Measurements from ENCODE around the gene KIRREL3.

The KIRREL3 gene

GRCh38 chr11:126707498-126707897 lies 293.1 kb downstream of the KIRREL3 start:
- H3K4me1 ChIP-seq (ENCODE audit: insufficient read depth, insufficient read length), result peaks cover 4% of the 10 kb centered on the region
- TF ChIP-seq YY1 (IDR thresholded peaks at IDR 0.05; ENCODE audit: insufficient read depth, insufficient read length), result no peak
- H3K27me3 ChIP-seq (ENCODE audit: insufficient read depth, insufficient read length), result no peaks in the 10 kb centered on the region
- H3K36me3 ChIP-seq (ENCODE audit: insufficient read depth, insufficient read length, low read length), result no peaks in the 10 kb centered on the region
- H3K9me3 ChIP-seq (ENCODE audit: insufficient read depth, low read length), result no peaks in the 10 kb centered on the region
- H3K9ac ChIP-seq (ENCODE audit: insufficient read length, low read depth), result no peak overlapping the region
- peak; percentile 50 for DNase-seq (ENCODE audit: low read depth, low spot score)
- no peak overlapping the region for H3K4me3 ChIP-seq (ENCODE audit: insufficient read length, low read depth)

DNA sequence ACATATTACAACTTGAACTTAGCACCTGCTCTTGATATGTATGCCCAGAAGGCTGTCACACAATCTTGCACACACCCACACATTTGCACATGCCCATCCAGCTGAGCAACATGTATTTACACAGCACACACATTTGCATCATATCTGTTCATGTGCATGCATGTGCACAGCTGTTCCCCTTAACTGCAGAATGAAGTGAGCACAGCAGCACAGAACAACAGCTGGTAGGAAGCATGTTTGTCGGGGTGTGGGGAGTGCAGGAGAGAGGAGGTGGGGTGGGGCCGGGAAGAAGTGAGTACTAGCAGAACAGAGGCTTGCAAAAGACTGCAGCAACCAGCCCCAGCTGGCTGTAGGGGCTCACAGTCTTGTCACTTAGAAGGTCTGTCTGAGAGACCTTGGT lies 296.5 kb downstream of the KIRREL3 start:
- no peaks in the 10 kb centered on the region for H3K9me3 ChIP-seq (ENCODE audit: insufficient read depth, low read length)
- no peaks in the 10 kb centered on the region for H3K36me3 ChIP-seq (ENCODE audit: insufficient read depth, insufficient read length, low read length)
- no peak overlapping the region for H3K4me3 ChIP-seq (ENCODE audit: insufficient read length, low read depth)
- H3K4me1 ChIP-seq (ENCODE audit: insufficient read depth, insufficient read length), result peaks cover 4% of the 10 kb centered on the region
- H3K27me3 ChIP-seq (ENCODE audit: insufficient read depth, insufficient read length), result no peaks in the 10 kb centered on the region
- TF ChIP-seq SUZ12 (IDR thresholded peaks at IDR 0.05; ENCODE audit: extremely low read depth, insufficient read depth, insufficient read length) (no peak), YY1 (IDR thresholded peaks at IDR 0.05; ENCODE audit: insufficient read depth, insufficient read length) (no peak), ZNF274 (IDR thresholded peaks at IDR 0.05; ENCODE audit: low read depth, low read length) (no peak)
- no peak overlapping the region for H3K9ac ChIP-seq (ENCODE audit: insufficient read length, low read depth)
- DNase-seq (ENCODE audit: low read depth, low spot score), result no peak

- TF ChIP-seq ZNF274 (IDR thresholded peaks at IDR 0.05; ENCODE audit: low read depth, low read length), result no peak
- TF ChIP-seq SUZ12 (IDR thresholded peaks at IDR 0.05; ENCODE audit: extremely low read depth, insufficient read depth, insufficient read length), result no peak
- DNase-seq (ENCODE audit: low read depth, low spot score), result no peak
- Histone ChIP-seq H3K4me3 (ENCODE audit: insufficient read length, low read depth) (no peak overlapping the region), H3K27me3 (ENCODE audit: insufficient read depth, insufficient read length) (no peaks in the 10 kb centered on the region), H3K9ac (ENCODE audit: insufficient read length, low read depth) (no peak overlapping the region), H3K9me3 (ENCODE audit: insufficient read depth, low read length) (no peaks in the 10 kb centered on the region), H3K4me1 (ENCODE audit: insufficient read depth, insufficient read length) (peaks cover 4% of the 10 kb centered on the region), H3K36me3 (ENCODE audit: insufficient read depth, insufficient read length, low read length) (no peaks in the 10 kb centered on the region)
Measured at GRCh38 chr11:126703662-126704061, 296.9 kb downstream of the KIRREL3 start.

GRCh38 chr11:126702987-126703386 lies 297.6 kb downstream of the KIRREL3 start:
- H3K9ac ChIP-seq (ENCODE audit: insufficient read length, low read depth), result no peak overlapping the region
- DNase-seq (ENCODE audit: low read depth, low spot score), result no peak
- peaks cover 4% of the 10 kb centered on the region for H3K4me1 ChIP-seq (ENCODE audit: insufficient read depth, insufficient read length)
- no peak overlapping the region for H3K4me3 ChIP-seq (ENCODE audit: insufficient read length, low read depth)
- H3K36me3 ChIP-seq (ENCODE audit: insufficient read depth, insufficient read length, low read length), result no peaks in the 10 kb centered on the region
- TF ChIP-seq YY1 (IDR thresholded peaks at IDR 0.05; ENCODE audit: insufficient read depth, insufficient read length) (no peak), ZNF274 (IDR thresholded peaks at IDR 0.05; ENCODE audit: low read depth, low read length) (no peak), SUZ12 (IDR thresholded peaks at IDR 0.05; ENCODE audit: extremely low read depth, insufficient read depth, insufficient read length) (no peak)
- no peaks in the 10 kb centered on the region for H3K9me3 ChIP-seq (ENCODE audit: insufficient read depth, low read length)
- no peaks in the 10 kb centered on the region for H3K27me3 ChIP-seq (ENCODE audit: insufficient read depth, insufficient read length)

DNA sequence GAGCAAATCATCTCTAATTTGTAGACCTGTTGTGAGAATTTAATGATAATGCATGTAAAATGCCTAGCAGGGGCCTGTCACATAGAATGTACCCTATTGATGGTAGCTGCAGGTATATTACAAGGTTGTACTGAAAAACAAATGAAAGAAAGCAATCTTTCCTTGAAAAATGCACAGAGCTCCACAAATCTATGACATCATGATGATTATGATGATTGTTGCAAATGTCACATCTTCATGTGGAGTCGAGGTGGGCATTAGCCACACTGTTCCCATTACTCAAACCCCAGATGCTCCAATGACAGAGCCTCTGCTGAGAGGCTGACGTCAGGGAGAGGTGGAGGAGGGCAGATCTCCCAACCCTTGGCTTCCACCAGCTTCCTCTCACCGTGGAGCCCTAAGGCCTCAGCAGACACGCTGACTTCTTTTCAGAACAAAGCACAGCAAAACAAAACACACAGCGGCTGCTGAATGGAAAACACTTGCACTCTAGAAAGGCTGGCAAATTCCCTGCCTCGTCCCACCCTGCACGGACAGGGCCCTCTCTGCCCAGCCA lies 298.3 kb downstream of the KIRREL3 start:
- DNase-seq (ENCODE audit: low read depth, low spot score), result no peak
- H3K27me3 ChIP-seq (ENCODE audit: insufficient read depth, insufficient read length), result no peaks in the 10 kb centered on the region

DNA sequence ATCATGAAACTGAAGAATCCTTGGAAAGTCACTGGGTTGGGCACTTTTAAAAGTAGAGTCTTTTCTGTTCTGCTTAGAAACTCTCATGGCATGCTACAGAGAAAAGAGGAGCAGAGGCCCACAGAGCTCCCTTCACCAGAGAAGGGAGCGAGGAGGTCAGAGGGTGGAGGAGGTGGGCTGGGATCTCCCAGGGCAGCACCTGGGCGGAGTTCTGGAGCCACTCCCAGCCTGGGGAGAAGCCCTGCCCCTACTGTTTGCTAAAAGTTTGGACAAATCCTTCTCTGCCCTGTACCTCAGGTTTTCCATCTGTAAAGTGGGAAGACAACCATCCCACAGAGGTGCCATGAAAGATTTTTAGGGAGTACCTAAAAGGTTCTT lies 299.1 kb downstream of the KIRREL3 start:
- H3K4me3 ChIP-seq (ENCODE audit: insufficient read length, low read depth), result no peak overlapping the region
- no peak for DNase-seq (ENCODE audit: low read depth, low spot score)
- TF ChIP-seq SUZ12 (IDR thresholded peaks at IDR 0.05; ENCODE audit: extremely low read depth, insufficient read depth, insufficient read length) (no peak), ZNF274 (IDR thresholded peaks at IDR 0.05; ENCODE audit: low read depth, low read length) (no peak), YY1 (IDR thresholded peaks at IDR 0.05; ENCODE audit: insufficient read depth, insufficient read length) (no peak)
- H3K36me3 ChIP-seq (ENCODE audit: insufficient read depth, insufficient read length, low read length), result no peaks in the 10 kb centered on the region
- H3K9me3 ChIP-seq (ENCODE audit: insufficient read depth, low read length), result no peaks in the 10 kb centered on the region
- H3K9ac ChIP-seq (ENCODE audit: insufficient read length, low read depth), result no peak overlapping the region
- peaks cover 4% of the 10 kb centered on the region for H3K4me1 ChIP-seq (ENCODE audit: insufficient read depth, insufficient read length)
- no peaks in the 10 kb centered on the region for H3K27me3 ChIP-seq (ENCODE audit: insufficient read depth, insufficient read length)

More for the DNA sequence above, 298.3 kb downstream of the KIRREL3 start:
- Histone ChIP-seq H3K4me1 (ENCODE audit: insufficient read depth, insufficient read length) (peaks cover 4% of the 10 kb centered on the region), H3K4me3 (ENCODE audit: insufficient read length, low read depth) (no peak overlapping the region), H3K9me3 (ENCODE audit: insufficient read depth, low read length) (no peaks in the 10 kb centered on the region), H3K9ac (ENCODE audit: insufficient read length, low read depth) (no peak overlapping the region), H3K36me3 (ENCODE audit: insufficient read depth, insufficient read length, low read length) (no peaks in the 10 kb centered on the region)
- TF ChIP-seq YY1 (IDR thresholded peaks at IDR 0.05; ENCODE audit: insufficient read depth, insufficient read length) (no peak), ZNF274 (IDR thresholded peaks at IDR 0.05; ENCODE audit: low read depth, low read length) (no peak), SUZ12 (IDR thresholded peaks at IDR 0.05; ENCODE audit: extremely low read depth, insufficient read depth, insufficient read length) (no peak)

DNA sequence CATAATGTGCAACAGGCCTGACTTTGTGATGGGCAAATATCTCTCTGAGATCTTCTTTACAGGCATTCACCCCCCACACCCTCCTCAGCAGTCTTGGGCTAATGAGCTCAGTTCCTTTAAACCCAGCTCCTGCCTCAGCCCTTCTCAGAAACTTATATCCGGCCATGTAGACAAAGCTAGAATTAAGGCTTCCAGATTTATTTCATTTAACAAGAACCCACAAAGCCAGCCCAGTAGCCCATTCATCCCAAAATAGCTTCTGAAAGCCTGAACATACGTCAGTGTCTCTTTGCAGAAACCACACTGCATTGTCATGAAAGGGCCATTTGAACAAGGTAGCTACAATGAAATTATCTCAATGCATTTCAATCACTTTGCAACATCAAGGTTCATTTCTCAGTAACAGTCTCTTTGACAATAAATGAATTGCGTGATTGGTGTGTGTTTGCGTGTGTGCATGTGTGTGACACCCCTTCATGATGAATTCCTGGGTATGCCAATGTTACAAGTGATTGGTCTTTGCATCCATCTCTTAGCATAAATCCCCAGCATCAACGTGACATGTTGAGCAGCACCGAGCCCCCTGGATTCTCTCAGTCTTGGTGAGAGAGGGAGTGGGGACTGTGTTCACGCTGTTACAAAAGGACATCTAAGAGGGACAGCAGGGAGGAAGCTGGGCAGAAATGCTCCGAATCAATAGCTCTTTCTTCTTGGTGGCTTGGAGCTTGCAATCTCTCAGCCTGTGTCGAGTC lies 299.6 kb downstream of the KIRREL3 start:
- Histone ChIP-seq H3K4me1 (ENCODE audit: insufficient read depth, insufficient read length) (peaks cover 4% of the 10 kb centered on the region), H3K27me3 (ENCODE audit: insufficient read depth, insufficient read length) (no peaks in the 10 kb centered on the region), H3K9me3 (ENCODE audit: insufficient read depth, low read length) (no peaks in the 10 kb centered on the region), H3K4me3 (ENCODE audit: insufficient read length, low read depth) (no peak overlapping the region), H3K9ac (ENCODE audit: insufficient read length, low read depth) (no peak overlapping the region), H3K36me3 (ENCODE audit: insufficient read depth, insufficient read length, low read length) (no peaks in the 10 kb centered on the region)
- no peak for DNase-seq (ENCODE audit: low read depth, low spot score)
- TF ChIP-seq ZNF274 (IDR thresholded peaks at IDR 0.05; ENCODE audit: low read depth, low read length) (no peak), SUZ12 (IDR thresholded peaks at IDR 0.05; ENCODE audit: extremely low read depth, insufficient read depth, insufficient read length) (no peak), YY1 (IDR thresholded peaks at IDR 0.05; ENCODE audit: insufficient read depth, insufficient read length) (no peak)

All from NT2/D1 (cell line).